T-helper 2 cell (primary cell): ENCODE results near the gene CACNA2D3.

ENCODE experiments used
- DNase-seq, 5 experiments: peaks; one replicate each; pipeline versions ENCODE4 v3.0.0 to v3.0.0-alpha.2; 2012 to 2022

Gene CACNA2D3

GRCh38 chr3:54641226-54642014, 519.1 kb downstream of the CACNA2D3 start:
- no peak for DNase-seq

- no peak for DNase-seq
Observed at GRCh38 chr3:54642147-54642546, 519.8 kb downstream of the CACNA2D3 start.

GRCh38 chr3:54647721-54648120, 525.4 kb downstream of the CACNA2D3 start:
- DNase-seq, result no peak

- no peak for DNase-seq
Observed at GRCh38 chr3:54649551-54649950, 527.2 kb downstream of the CACNA2D3 start.

GRCh38 chr3:54653456-54654195, 531.3 kb downstream of the CACNA2D3 start:
- no peak for DNase-seq

- DNase-seq, result no peak
Observed at GRCh38 chr3:54654776-54655175, 532.4 kb downstream of the CACNA2D3 start.

- no peak for DNase-seq
Observed at GRCh38 chr3:54659347-54659746, 537.0 kb downstream of the CACNA2D3 start.

- no peak for DNase-seq
Observed at GRCh38 chr3:54660714-54661132, 538.4 kb downstream of the CACNA2D3 start.

- DNase-seq, result no peak
Observed at GRCh38 chr3:54661151-54661550, 538.8 kb downstream of the CACNA2D3 start.

GRCh38 chr3:54663501-54664011, 541.2 kb downstream of the CACNA2D3 start:
- DNase-seq, result no peak

- no peak for DNase-seq
Observed at GRCh38 chr3:54665016-54665600, 542.8 kb downstream of the CACNA2D3 start.

GRCh38 chr3:54668236-54668635, 545.9 kb downstream of the CACNA2D3 start:
- DNase-seq, result no peak

GRCh38 chr3:54670201-54671000, 548.0 kb downstream of the CACNA2D3 start:
- DNase-seq, result no peak

GRCh38 chr3:54671511-54671910, 549.2 kb downstream of the CACNA2D3 start:
- DNase-seq, result no peak

GRCh38 chr3:54676087-54676486, 553.7 kb downstream of the CACNA2D3 start:
- DNase-seq, result no peak

- DNase-seq, result no peak
Observed at GRCh38 chr3:54681706-54682105, 559.4 kb downstream of the CACNA2D3 start.

- no peak for DNase-seq
Observed at GRCh38 chr3:54685213-54685612, 562.9 kb downstream of the CACNA2D3 start.

GRCh38 chr3:54691289-54691771, 569.0 kb downstream of the CACNA2D3 start:
- DNase-seq, result no peak

GRCh38 chr3:54696313-54696712, 574.0 kb downstream of the CACNA2D3 start:
- no peak for DNase-seq

GRCh38 chr3:54698054-54698453, 575.7 kb downstream of the CACNA2D3 start:
- no peak for DNase-seq

GRCh38 chr3:54703923-54704322, 581.6 kb downstream of the CACNA2D3 start:
- DNase-seq, result no peak

GRCh38 chr3:54705730-54706129, 583.4 kb downstream of the CACNA2D3 start:
- DNase-seq, result no peak
